ENCODE measurements around the gene TRIM71. TPM values are rescaled to one million over a fixed set of nuclear protein-coding genes. Genes with fewer than 3 reads are reported as not detected.
"Not testable (repeated sequence)": the region's sequence is repeated elsewhere in the genome, so short reads cannot be mapped to it uniquely, and the experiment has no call there.

The TRIM71 gene
- total RNA-seq, 4 donors from 2014 or later, result not detected

DNA sequence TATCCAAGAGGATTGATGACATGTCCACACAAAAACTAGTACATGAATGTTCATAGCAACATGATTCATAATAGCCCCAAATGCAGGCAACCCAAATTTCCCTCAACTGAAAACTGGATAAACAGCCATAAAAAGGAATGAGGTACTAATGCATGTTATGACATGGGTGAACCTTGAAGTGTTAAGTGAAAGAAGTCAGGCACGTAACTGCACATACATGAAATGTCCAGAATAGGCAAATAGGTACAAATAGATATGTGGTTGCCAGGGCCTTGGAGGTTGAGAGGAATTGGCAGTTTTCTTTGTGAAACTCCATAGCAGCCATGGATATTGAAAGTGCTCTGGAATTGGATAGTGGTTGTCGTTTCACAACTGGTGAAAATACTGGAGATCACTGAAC, 81.5 kb downstream of the TRIM71 start:
- no peaks in the 10 kb centered on the region for H3K4me1 ChIP-seq
- no peak for DNase-seq
- H3K36me3 ChIP-seq, result no peaks in the 10 kb centered on the region
- TF ChIP-seq POLR2A (IDR thresholded peaks at IDR 0.05), result no peak
- TF ChIP-seq, protein P1, sequence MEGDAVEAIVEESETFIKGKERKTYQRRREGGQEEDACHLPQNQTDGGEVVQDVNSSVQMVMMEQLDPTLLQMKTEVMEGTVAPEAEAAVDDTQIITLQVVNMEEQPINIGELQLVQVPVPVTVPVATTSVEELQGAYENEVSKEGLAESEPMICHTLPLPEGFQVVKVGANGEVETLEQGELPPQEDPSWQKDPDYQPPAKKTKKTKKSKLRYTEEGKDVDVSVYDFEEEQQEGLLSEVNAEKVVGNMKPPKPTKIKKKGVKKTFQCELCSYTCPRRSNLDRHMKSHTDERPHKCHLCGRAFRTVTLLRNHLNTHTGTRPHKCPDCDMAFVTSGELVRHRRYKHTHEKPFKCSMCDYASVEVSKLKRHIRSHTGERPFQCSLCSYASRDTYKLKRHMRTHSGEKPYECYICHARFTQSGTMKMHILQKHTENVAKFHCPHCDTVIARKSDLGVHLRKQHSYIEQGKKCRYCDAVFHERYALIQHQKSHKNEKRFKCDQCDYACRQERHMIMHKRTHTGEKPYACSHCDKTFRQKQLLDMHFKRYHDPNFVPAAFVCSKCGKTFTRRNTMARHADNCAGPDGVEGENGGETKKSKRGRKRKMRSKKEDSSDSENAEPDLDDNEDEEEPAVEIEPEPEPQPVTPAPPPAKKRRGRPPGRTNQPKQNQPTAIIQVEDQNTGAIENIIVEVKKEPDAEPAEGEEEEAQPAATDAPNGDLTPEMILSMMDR (IDR thresholded peaks at IDR 0.05), result no peak
- no peaks in the 10 kb centered on the region for H3K9me3 ChIP-seq
- no peaks in the 10 kb centered on the region for H3K27me3 ChIP-seq
- no peak overlapping the region for H3K4me3 ChIP-seq
- no peak overlapping the region for H3K27ac ChIP-seq

DNA sequence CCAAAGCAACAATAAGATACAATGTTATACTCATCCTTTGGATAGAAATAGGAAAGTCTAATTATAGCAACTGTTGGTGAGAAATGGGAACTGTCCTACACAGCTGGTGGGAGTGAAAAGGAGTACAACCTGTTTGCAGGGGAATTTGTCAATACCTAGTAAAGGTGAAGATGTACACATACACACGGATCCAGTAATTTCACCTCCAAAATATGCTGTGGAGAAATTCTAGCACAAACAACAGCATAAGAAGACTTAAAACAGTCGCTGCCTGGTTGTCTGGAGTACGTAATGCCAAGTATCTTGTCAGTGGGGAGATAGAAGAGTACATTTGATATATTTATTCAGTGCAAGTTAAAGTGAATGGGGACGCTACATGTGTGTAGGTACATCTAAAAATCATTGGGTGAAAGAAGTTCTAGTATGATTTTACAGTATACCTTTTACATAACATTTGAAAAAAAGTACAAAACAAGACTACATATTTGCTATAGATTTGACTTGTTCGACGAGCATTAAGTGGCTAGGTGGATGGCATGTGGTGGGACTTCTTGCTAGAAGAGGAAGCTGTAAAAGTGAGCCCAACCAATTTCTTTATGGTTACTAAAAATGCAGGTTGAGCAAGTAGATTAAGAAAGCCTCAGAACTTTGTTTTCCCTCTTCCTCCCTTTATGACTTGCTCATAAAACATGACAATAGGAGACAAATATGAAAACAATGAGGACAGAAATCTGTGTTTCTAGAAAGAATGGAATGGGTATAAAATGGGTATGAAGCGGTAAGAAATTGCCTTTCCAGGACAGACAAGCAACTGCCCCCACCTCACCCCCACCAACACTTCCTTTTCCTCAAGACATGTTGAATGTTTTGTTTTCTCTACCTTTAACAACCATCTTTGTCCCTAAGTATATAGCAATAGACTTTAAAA, 83.5 kb downstream of the TRIM71 start:
- Histone ChIP-seq H3K36me3 (no peaks in the 10 kb centered on the region), H3K27ac (no peak overlapping the region), H3K27me3 (no peaks in the 10 kb centered on the region), H3K4me3 (no peak overlapping the region), H3K9me3 (no peaks in the 10 kb centered on the region), H3K4me1 (no peaks in the 10 kb centered on the region)
- TF ChIP-seq, protein P1 (IDR thresholded peaks at IDR 0.05), result no peak
- TF ChIP-seq POLR2A (IDR thresholded peaks at IDR 0.05), result no peak
- DNase-seq, result no peak

DNA sequence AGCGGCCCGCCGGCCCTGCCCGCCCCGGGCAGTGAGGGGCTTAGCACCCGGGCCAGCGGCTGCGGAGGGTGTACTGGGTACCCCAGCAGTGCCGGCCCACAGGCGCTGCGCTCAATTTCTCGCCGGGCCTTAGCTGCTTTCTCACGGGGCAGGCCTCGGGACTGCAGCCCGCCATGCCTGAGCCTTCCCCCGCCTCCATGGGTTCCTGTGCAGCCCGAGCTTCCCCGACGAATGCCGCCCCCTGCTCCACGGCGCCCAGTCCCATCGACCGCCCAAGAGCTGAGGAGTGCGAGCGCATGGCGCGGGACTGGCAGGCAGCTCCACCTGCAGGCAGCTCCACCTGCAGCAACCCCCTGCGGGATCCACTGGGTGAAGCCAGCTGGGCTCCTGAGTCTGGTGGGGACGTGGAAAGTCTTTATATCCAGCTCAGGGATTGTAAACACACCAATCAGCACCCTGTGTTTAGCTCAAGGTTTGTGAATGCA, 85.1 kb downstream of the TRIM71 start:
- not testable (repeated sequence) for H3K9me3 ChIP-seq, DNase-seq, H3K27ac ChIP-seq, H3K36me3 ChIP-seq, H3K4me1 ChIP-seq, H3K27me3 ChIP-seq
- TF ChIP-seq, protein P1 (IDR thresholded peaks at IDR 0.05), result peak in 4 of 6 experiments; percentile 9 to 44 (median 20)
- H3K4me3 ChIP-seq, result peak overlapping the region; percentile 11 to 40 (median 22)

DNA sequence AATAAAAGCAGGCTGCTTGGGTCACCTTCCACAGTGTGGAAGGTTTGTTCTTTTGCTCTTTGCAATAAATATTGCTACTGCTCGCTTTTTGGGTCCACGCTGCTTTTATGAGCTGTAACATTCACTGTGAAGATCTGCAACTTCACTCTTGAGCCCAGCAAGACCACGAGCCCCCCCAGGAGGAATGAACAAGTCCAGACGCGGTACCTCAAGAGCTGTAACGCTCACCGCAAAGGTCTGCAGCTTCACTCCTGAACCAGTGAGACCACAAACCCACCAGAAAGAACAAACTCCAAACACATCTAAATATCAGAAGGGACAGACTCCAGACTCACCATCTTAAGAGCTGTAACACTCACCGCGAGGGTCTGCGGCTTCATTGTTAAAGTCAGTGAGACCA, 86.2 kb downstream of the TRIM71 start:
- no peak overlapping the region for H3K4me3 ChIP-seq
- H3K27me3 ChIP-seq, result no peaks in the 10 kb centered on the region
- H3K27ac ChIP-seq, result no peak overlapping the region
- H3K4me1 ChIP-seq, result no peaks in the 10 kb centered on the region
- no peaks in the 10 kb centered on the region for H3K9me3 ChIP-seq
- DNase-seq, result no peak
- H3K36me3 ChIP-seq, result no peaks in the 10 kb centered on the region
- TF ChIP-seq, protein P1 (IDR thresholded peaks at IDR 0.05), result no peak
- TF ChIP-seq POLR2A (IDR thresholded peaks at IDR 0.05), result no peak

DNA sequence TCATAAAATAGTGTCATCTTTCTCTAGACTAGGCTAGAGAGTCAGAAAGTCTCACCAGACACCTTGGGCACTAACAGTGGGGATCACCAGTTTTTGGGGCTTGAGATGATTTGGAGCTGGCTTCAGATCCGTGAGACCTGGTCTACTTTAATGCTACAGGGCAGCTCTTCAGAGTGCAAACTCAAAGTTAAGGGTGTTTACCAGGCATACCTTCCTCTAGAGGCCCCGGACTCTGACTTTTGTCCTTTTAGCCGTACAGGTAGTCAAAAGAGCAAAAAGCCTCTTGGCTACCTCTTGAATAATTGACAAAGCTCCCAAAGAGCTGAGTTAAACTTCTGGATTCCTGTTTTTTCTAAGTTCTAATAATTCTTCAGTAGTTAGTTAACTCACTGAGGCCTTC, 92.2 kb downstream of the TRIM71 start:
- Histone ChIP-seq H3K9me3 (no peaks in the 10 kb centered on the region), H3K36me3 (no peaks in the 10 kb centered on the region), H3K4me3 (no peak overlapping the region), H3K27me3 (no peaks in the 10 kb centered on the region), H3K27ac (no peak overlapping the region), H3K4me1 (no peaks in the 10 kb centered on the region)
- no peak for TF ChIP-seq POLR2A (IDR thresholded peaks at IDR 0.05)
- TF ChIP-seq, protein P1 (IDR thresholded peaks at IDR 0.05), result no peak
- no peak for DNase-seq

Measured in Peyer's patch (tissue), 4 donors.